H1 (cell line): ENCODE data around the gene PTPRE. TPM values are rescaled to one million over a fixed set of nuclear protein-coding genes. Genes with fewer than 3 reads are reported as not detected.

Experiments
- CTCF ChIA-PET: fragments of 300-600 bp; sonication (Branson Sonifier 250); formaldehyde crosslinking; loops from one replicate; lab custom pipeline; 2021; ENCODE audit not compliant: partially characterized antibody; lab: Charles Lee
- POLR2A ChIA-PET: fragments of 300-600 bp; sonication (Branson Sonifier 250); formaldehyde crosslinking; loops from one replicate; lab custom pipeline; 2021; ENCODE audit warnings: inconsistent platforms; ENCODE audit not compliant: partially characterized antibody; lab: Charles Lee
- DNase-seq, 2 experiments: peaks; one replicate each; pipeline versions ENCODE4 v3.0.0 to v3.0.0-alpha.2; 2010 to 2022; ENCODE audit warnings: low spot score in 2 of 2, low read depth in 1 of 2, mixed read lengths in 1 of 2
- FAIRE-seq: peaks from 2 replicates; lab custom pipeline; 2011; peaks lifted over from hg19 to GRCh38; lab: Jason Lieb, UNC
- H2AFZ ChIP-seq: 2 replicates; pipeline ENCODE4 v1.8.1; 2012; ENCODE audit warnings: low read length, inconsistent platforms
- H2AK5ac ChIP-seq: 2 replicates; pipeline ENCODE4 v1.6.1; 2013; ENCODE audit warnings: low read depth, low read length
- H2BK120ac ChIP-seq: replicated peaks from 2 replicates; pipeline ENCODE3; 2013; ENCODE audit warnings: low read depth, low read length, inconsistent platforms
- H2BK12ac ChIP-seq: 2 replicates; pipeline ENCODE4 v1.6.1; 2013; ENCODE audit warnings: low read depth, low read length
- H2BK15ac ChIP-seq: 2 replicates; pipeline ENCODE4 v1.6.1; 2013; ENCODE audit warnings: low read length
- H2BK20ac ChIP-seq: 2 replicates; pipeline ENCODE4 v1.6.1; 2013; ENCODE audit warnings: low read length
- H2BK5ac ChIP-seq: 2 replicates; pipeline ENCODE4 v1.6.1; 2013; ENCODE audit warnings: low read depth, low read length
- H3K14ac ChIP-seq: 2 replicates; pipeline ENCODE4 v1.6.1; 2013; ENCODE audit warnings: inconsistent platforms; ENCODE audit not compliant: insufficient read length
- H3K18ac ChIP-seq: 2 replicates; pipeline ENCODE4 v1.6.1; 2013; ENCODE audit warnings: low read length; ENCODE audit errors: extremely low read depth
- H3K23ac ChIP-seq: 2 replicates; pipeline ENCODE4 v1.6.1; 2013; ENCODE audit warnings: inconsistent platforms; ENCODE audit not compliant: insufficient read length
- H3K23me2 ChIP-seq: 2 replicates; pipeline ENCODE4 v1.6.1; 2013; ENCODE audit warnings: low read depth, low read length
- H3K27ac ChIP-seq: 2 replicates; pipeline ENCODE4 v1.6.1; 2011; ENCODE audit warnings: low read depth, low read length, inconsistent platforms
- H3K27me3 ChIP-seq, 4 experiments: replicated peaks in 1 of 4; 1 replicate in 1 of 4; 2 replicates in 3 of 4; pipeline versions ENCODE4 v1.6.1 to v1.8.1; 2011 to 2013; ENCODE audit warnings: low read length in 3 of 4, mild to moderate bottlenecking in 3 of 4, inconsistent platforms in 2 of 4, mixed read lengths in 2 of 4, moderate library complexity in 1 of 4; ENCODE audit not compliant: control insufficient read depth in 3 of 4, insufficient read depth in 3 of 4; ENCODE audit errors: extremely low read depth in 1 of 4
- H3K36me3 ChIP-seq, 4 experiments: 2 replicates each; pipeline versions ENCODE4 v1.6.1 to v1.8.1; 2011 to 2013; ENCODE audit warnings: mild to moderate bottlenecking in 4 of 4, low read length in 3 of 4, moderate library complexity in 2 of 4, control low read depth in 1 of 4, inconsistent platforms in 1 of 4; ENCODE audit not compliant: insufficient read depth in 4 of 4, control insufficient read depth in 2 of 4
- H3K4ac ChIP-seq: replicated peaks from 2 replicates; pipeline ENCODE3; 2013; ENCODE audit warnings: low read length, low read depth, mixed read lengths, inconsistent platforms; ENCODE audit not compliant: insufficient read length
- H3K4me1 ChIP-seq, 4 experiments: replicated peaks in 1 of 4; 1 replicate in 1 of 4; 2 replicates in 3 of 4; pipeline versions ENCODE4 v1.6.1 to v1.8.1; 2011 to 2013; ENCODE audit warnings: low read length in 3 of 4, inconsistent platforms in 2 of 4, mixed read lengths in 1 of 4; ENCODE audit not compliant: insufficient read depth in 4 of 4, control insufficient read depth in 3 of 4
- H3K4me2 ChIP-seq, 2 experiments: 2 replicates each; pipeline versions ENCODE4 v1.6.1 to v1.8.1; 2011 to 2013; ENCODE audit warnings: low read depth in 2 of 2, low read length in 2 of 2, control low read depth in 1 of 2, inconsistent platforms in 1 of 2, mild to moderate bottlenecking in 1 of 2; ENCODE audit not compliant: insufficient read depth in 1 of 2
- H3K4me3 ChIP-seq, 4 experiments: fragments of 200-600, 300-600 bp in 1 of 4; sonication (generic), shearing (Covaris generic), sonication (Bioruptor Twin) in 1 of 4; 2 replicates each; pipeline versions ENCODE4 v1.5.1 to v1.8.1; 2011 to 2016; ENCODE audit warnings: low read length in 4 of 4, low read depth in 3 of 4, control low read depth in 2 of 4, inconsistent platforms in 2 of 4, mild to moderate bottlenecking in 2 of 4, mixed read lengths in 1 of 4, moderate library complexity in 1 of 4; ENCODE audit not compliant: insufficient read depth in 2 of 4; ENCODE audit errors: extremely low read depth in 1 of 4
- H3K56ac ChIP-seq: replicated peaks from 2 replicates; pipeline ENCODE3; 2013; ENCODE audit warnings: low read depth, mild to moderate bottlenecking, mixed read lengths, low read length, inconsistent platforms; ENCODE audit not compliant: insufficient read length
- H3K79me1 ChIP-seq: 2 replicates; pipeline ENCODE4 v1.6.1; 2013; ENCODE audit warnings: low read depth, low read length, control low read depth
- H3K79me2 ChIP-seq, 2 experiments: 2 replicates each; pipeline versions ENCODE4 v1.6.1 to v1.8.1; 2012 to 2013; ENCODE audit warnings: low read length in 2 of 2, mild to moderate bottlenecking in 2 of 2, inconsistent platforms in 1 of 2; ENCODE audit not compliant: insufficient read depth in 2 of 2, control insufficient read depth in 1 of 2
- H3K9ac ChIP-seq, 4 experiments: replicated peaks in 1 of 4; 1 replicate in 1 of 4; 2 replicates in 3 of 4; pipeline versions ENCODE4 v1.6.1 to v1.8.1; 2011 to 2013; ENCODE audit warnings: low read depth in 3 of 4, low read length in 3 of 4, control low read depth in 2 of 4, mild to moderate bottlenecking in 2 of 4, moderate library complexity in 2 of 4, inconsistent platforms in 1 of 4; ENCODE audit errors: extremely low read depth in 1 of 4
- H3K9me3 ChIP-seq, 2 experiments: 2 replicates each; pipeline versions ENCODE4 v1.6.1 to v1.8.1; 2012 to 2013; ENCODE audit warnings: mild to moderate bottlenecking in 2 of 2, moderate library complexity in 2 of 2, control low read depth in 1 of 2, inconsistent platforms in 1 of 2, low read depth in 1 of 2, low read length in 1 of 2, mixed read lengths in 1 of 2; ENCODE audit not compliant: insufficient read depth in 2 of 2
- H4K20me1 ChIP-seq, 2 experiments: replicated peaks in 1 of 2; 2 replicates each; pipeline versions ENCODE3 to v1.8.1; 2011 to 2013; ENCODE audit warnings: inconsistent platforms in 2 of 2, low read length in 2 of 2, mild to moderate bottlenecking in 1 of 2; ENCODE audit not compliant: insufficient read depth in 2 of 2, control insufficient read depth in 1 of 2
- H4K5ac ChIP-seq: 2 replicates; pipeline ENCODE4 v1.6.1; 2013; ENCODE audit warnings: low read length, low read depth, mixed read lengths, inconsistent platforms; ENCODE audit not compliant: insufficient read length
- H4K8ac ChIP-seq: 2 replicates; pipeline ENCODE4 v1.8.0; 2013; ENCODE audit warnings: mild to moderate bottlenecking, moderate library complexity, low read length, inconsistent platforms; ENCODE audit not compliant: insufficient read depth; ENCODE audit errors: extremely low read depth
- H4K91ac ChIP-seq: replicated peaks from 2 replicates; pipeline ENCODE3; 2013; ENCODE audit warnings: low read length, mixed read lengths, inconsistent platforms; ENCODE audit not compliant: insufficient read length
- ATF3 ChIP-seq: IDR thresholded peaks from 2 replicates; pipeline ENCODE4 v1.6.1; 2011; ENCODE audit warnings: low read depth, mild to moderate bottlenecking, low read length; ENCODE audit not compliant: insufficient read depth
- E2F6 ChIP-seq: IDR thresholded peaks from 2 replicates; pipeline ENCODE4 v1.6.1; 2012; ENCODE audit warnings: inconsistent platforms
- TAF7 ChIP-seq: optimal IDR thresholded peaks from 2 replicates; pipeline ENCODE3; 2011; ENCODE audit warnings: low read depth, mild to moderate bottlenecking, inconsistent platforms, low read length, moderate library complexity, borderline replicate concordance
- TCF12 ChIP-seq: IDR thresholded peaks from 2 replicates; pipeline ENCODE4 v1.6.1; 2011; ENCODE audit warnings: low read depth, mild to moderate bottlenecking, low read length
- WGBS, 2 experiments: shearing (Covaris generic) in 1 of 2; methylation state at CpG; one replicate each; pipeline versions ENCODE4 v1.1.6 to v1.1.7; 2013 to 2015; ENCODE audit warnings: low lambda C conversion rate in 2 of 2, mixed read lengths in 2 of 2, inconsistent platforms in 1 of 2, low coverage in 1 of 2, missing lambda C conversion rate in 1 of 2; ENCODE audit not compliant: insufficient replicate concordance in 2 of 2, insufficient coverage in 1 of 2, insufficient read length in 1 of 2; ENCODE audit errors: extremely low coverage in 1 of 2, missing lambda C conversion rate in 1 of 2; 5-methylcytosine and 5-hydroxymethylcytosine counted together
- polyA plus RNA-seq, 7 experiments: library from polyadenylated mRNA; depleted of rRNA in 3 of 7; stranded (reverse) in 5 of 7; unstranded in 2 of 7; fragments of >200 nt in 5 of 7; fragments of 200-250 nt in 2 of 7; gene quantifications; 1 replicate in 5 of 7; 2 replicates in 1 of 7; 4 replicates in 1 of 7; pipeline versions ENCODE4 v1.2.1 to v1.2.3, GENCODE V29; 2011 to 2013; ENCODE audit warnings: missing spikeins in 2 of 7, mixed read lengths in 2 of 7
- total RNA-seq: library from RNA; stranded (reverse); fragmentation: NEBNext Ultra II Directional; extraction: Animal tissue kit (Norgen Biotek cat#: 25700); gene quantifications from 2 replicates; pipeline ENCODE4 v1.2.1, GENCODE V29; 2021

Gene PTPRE
- total and polyA plus RNA-seq, 2 of the 8 experiments (the other 6 are each of a cell fraction or from before 2014, with no cell fraction given): 0.33 to 0.54 TPM

DNA sequence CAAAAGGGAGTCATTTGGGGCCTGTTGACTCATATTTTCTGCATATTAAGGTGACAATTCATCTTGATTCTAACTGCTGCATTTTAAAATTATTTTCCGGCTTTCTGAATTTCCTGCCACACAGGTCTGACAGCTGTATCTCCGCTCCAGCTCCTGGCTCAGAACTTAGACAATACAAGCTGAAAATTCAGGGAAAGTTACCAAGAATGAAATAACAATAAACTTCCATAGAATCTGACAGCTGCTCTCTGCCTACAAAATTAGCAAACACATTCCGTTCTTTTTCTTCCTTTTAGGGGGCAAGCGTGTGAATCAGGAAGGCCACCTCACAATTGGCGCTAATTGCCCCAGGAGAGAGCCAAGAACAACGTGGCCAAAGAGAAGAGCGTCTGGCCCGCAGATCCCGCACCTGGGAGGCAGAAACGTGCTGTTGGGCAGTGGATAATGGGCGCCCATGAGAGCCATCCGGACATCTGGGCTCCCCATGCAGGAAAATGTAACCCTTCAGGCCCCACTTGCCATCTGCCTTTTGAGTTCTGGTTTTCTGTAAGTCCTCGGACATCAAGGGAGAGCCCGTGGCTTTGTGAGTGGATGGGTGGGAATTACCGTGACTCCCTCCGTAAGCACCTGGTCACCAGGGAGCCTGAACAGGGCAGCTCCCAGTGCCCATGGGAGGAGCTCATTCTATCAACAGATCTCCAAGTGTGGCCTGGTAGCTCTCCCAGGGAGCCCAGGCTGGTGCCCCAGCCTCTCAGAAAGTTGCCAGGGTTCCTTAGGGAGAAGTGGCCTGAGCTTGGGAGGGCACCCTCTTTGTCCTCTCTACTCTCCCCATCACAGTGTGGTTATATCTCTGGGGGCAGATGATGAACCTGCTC is 19.1 kb upstream of the PTPRE start:
- Histone ChIP-seq H3K14ac (no peak overlapping the region), H4K20me1 (no peaks in the 10 kb centered on the region), H4K91ac (no peak overlapping the region)
- TF ChIP-seq TAF7: no peak
- no peak for TF ChIP-seq TCF12
- no peak for TF ChIP-seq E2F6
- TF ChIP-seq ATF3: no peak
- TF ChIP-seq, all 59 proteins: peak for 0
- Histone ChIP-seq H3K4me1 (no peaks in the 10 kb centered on the region; a peak in 2 of 7 replicates), H3K9ac (no peak overlapping the region), H3K36me3 (no peaks in the 10 kb centered on the region), H3K79me2 (no peaks in the 10 kb centered on the region), H3K56ac (no peak overlapping the region), H3K27me3 (no peaks in the 10 kb centered on the region), H3K4me3 (no peak overlapping the region), H3K27ac (no peak overlapping the region), H3K18ac (no peak overlapping the region), H3K79me1 (no peaks in the 10 kb centered on the region), H2AFZ (no peak overlapping the region), H3K23ac (no peak overlapping the region), H3K23me2 (no peaks in the 10 kb centered on the region), H3K9me3 (no peaks in the 10 kb centered on the region), H2BK12ac (no peak overlapping the region), H2BK15ac (no peak overlapping the region), H2BK5ac (no peak overlapping the region), H2BK120ac (no peak overlapping the region), H4K8ac (no peak overlapping the region), H3K4me2 (no peak overlapping the region), H3K4ac (no peak overlapping the region), H4K5ac (no peak overlapping the region), H2AK5ac (no peak overlapping the region), H2BK20ac (no peak overlapping the region)
- ChIA-PET POLR2A (no interaction called here), CTCF (interaction anchor here (0.9 to 1.4 kb wide), 5 partner anchors 19 to 208 kb away, joined by 3 to 4 read pairs (median 3); partner anchors contain the start of gene PTPRE)
- WGBS, 2 experiments: 88% methylated on average over 16 of the region's 16 CpGs; no CpG with 5 or more reads in 1 of the 2 experiments
- FAIRE-seq (no peak), DNase-seq (peak in 1 of 2 experiments; percentile 33)
